ENCODE measurements around the gene MYO9B.

DNA sequence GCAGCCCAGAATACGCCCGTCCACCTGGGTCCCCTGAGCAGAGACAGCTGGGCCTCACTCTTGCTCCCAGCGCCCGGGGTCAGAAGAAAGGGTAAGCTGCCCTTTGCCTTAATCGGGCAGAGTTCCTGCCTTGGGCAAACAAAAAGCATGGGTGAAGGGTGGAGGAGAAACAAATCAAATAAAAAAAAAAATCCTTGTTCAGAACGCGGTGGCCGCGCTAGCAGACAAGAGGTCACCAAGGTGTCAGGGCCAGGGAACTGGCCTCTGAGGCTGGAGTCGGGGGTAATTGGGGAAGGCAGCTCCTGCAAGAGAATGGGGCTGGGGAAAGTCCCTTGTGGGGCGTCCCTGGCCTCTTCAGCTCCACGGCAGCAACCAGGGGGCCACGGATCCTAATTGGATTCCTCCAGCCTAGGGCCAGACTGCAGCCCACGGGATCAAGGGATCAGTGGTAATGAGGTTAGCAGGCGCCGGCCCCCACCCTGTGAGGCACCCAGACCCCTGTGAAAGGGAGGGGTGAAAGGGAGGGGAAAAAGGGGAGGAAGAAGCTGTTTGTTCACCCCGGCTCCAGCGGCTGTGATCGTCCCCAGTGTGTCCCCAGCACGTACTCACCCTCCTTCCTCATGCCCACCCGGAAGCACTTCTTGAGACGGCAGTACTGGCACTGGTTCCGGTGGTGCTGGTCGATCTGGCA is 164.6 kb downstream of the MYO9B start:
- TF ChIP-seq, protein P1, sequence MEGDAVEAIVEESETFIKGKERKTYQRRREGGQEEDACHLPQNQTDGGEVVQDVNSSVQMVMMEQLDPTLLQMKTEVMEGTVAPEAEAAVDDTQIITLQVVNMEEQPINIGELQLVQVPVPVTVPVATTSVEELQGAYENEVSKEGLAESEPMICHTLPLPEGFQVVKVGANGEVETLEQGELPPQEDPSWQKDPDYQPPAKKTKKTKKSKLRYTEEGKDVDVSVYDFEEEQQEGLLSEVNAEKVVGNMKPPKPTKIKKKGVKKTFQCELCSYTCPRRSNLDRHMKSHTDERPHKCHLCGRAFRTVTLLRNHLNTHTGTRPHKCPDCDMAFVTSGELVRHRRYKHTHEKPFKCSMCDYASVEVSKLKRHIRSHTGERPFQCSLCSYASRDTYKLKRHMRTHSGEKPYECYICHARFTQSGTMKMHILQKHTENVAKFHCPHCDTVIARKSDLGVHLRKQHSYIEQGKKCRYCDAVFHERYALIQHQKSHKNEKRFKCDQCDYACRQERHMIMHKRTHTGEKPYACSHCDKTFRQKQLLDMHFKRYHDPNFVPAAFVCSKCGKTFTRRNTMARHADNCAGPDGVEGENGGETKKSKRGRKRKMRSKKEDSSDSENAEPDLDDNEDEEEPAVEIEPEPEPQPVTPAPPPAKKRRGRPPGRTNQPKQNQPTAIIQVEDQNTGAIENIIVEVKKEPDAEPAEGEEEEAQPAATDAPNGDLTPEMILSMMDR (conservative IDR thresholded peaks at IDR 0.05; ENCODE audit: low read depth, low read length): no peak
- TF ChIP-seq EZH2 (IDR thresholded peaks at IDR 0.05; ENCODE audit: borderline replicate concordance, low read depth, low read length, poor library complexity, severe bottlenecking): no peak

Data from A673 (cell line).